ENCODE data around the gene STEAP1B. TPM values are rescaled to one million over a fixed set of nuclear protein-coding genes. Genes with fewer than 3 reads are reported as not detected.

The STEAP1B gene
- total RNA-seq, 1 experiment from 2014 or later, result 0.27 TPM

DNA sequence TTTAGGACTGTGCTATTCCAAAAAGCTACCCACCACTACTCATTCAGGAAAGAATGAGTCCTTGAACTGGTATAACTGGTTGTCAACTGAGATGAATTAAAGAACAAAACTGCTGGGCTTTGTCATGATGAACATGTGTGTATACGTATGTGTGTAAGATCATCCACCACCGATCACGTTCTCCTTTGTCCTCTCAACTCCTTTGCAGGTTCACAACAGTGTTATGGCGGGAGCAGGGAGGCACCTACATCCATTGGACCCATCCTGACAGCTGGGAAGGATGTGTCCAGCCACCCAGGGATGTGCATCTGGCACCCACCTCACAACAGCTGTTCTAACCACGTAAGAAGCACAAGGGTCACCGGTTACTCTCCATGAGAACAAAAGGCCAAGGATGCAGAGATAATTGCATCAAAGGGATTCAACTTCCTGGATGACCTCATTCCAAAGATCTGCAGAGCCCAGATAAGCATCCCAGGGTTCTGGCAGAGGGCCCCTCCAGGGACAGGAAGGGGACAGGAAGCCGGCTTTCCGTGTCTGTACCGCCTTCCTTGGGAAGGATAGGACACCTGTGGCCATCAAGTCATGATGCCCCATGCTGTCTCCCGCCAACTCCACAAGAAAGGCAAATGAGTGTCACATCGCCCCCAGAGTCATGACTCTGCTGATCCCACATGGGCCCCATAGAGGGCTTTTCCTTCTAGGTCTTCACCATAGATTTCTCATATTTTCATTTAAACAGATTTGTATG, 66.1 kb downstream of the STEAP1B start:
- no peak overlapping the region for H3K4me3 ChIP-seq (replicated peaks in 1 of 2; ENCODE audit: low read depth in 1 of 2, low read length in 2 of 2)
- TF ChIP-seq EZH2phosphoT487 (IDR thresholded peaks at IDR 0.05; ENCODE audit: borderline replicate concordance) (no peak), EGR1 (IDR thresholded peaks at IDR 0.05; ENCODE audit: low read depth) (no peak), TCF7L2 (IDR thresholded peaks at IDR 0.05; ENCODE audit: borderline replicate concordance, extremely low read depth, insufficient read depth, insufficient read length) (peak; percentile 63), ELF1 (IDR thresholded peaks at IDR 0.05; ENCODE audit: borderline replicate concordance, low read depth) (no peak), FOSL1 (IDR thresholded peaks at IDR 0.05; ENCODE audit: low read depth) (peak; percentile 32; the same call in 1 of the 2 replicates), SP1 (IDR thresholded peaks at IDR 0.05; ENCODE audit: low read depth) (0 out of 2 replicates have a peak, but pooled peaks have one; percentile 44), RAD21 (IDR thresholded peaks at IDR 0.05; ENCODE audit: low read depth) (no peak), CBX3 (IDR thresholded peaks at IDR 0.05; ENCODE audit: low read depth) (no peak), CEBPB (IDR thresholded peaks at IDR 0.05; ENCODE audit: low read depth) (no peak), POLR2A (IDR thresholded peaks at IDR 0.05; ENCODE audit: borderline replicate concordance, extremely low read depth, insufficient read depth, insufficient read length) (no peak), ZFX (IDR thresholded peaks at IDR 0.05) (no peak), ZNF274 (IDR thresholded peaks at IDR 0.05; ENCODE audit: low read depth, low read length) (no peak)
- TF ChIP-seq, protein P1, sequence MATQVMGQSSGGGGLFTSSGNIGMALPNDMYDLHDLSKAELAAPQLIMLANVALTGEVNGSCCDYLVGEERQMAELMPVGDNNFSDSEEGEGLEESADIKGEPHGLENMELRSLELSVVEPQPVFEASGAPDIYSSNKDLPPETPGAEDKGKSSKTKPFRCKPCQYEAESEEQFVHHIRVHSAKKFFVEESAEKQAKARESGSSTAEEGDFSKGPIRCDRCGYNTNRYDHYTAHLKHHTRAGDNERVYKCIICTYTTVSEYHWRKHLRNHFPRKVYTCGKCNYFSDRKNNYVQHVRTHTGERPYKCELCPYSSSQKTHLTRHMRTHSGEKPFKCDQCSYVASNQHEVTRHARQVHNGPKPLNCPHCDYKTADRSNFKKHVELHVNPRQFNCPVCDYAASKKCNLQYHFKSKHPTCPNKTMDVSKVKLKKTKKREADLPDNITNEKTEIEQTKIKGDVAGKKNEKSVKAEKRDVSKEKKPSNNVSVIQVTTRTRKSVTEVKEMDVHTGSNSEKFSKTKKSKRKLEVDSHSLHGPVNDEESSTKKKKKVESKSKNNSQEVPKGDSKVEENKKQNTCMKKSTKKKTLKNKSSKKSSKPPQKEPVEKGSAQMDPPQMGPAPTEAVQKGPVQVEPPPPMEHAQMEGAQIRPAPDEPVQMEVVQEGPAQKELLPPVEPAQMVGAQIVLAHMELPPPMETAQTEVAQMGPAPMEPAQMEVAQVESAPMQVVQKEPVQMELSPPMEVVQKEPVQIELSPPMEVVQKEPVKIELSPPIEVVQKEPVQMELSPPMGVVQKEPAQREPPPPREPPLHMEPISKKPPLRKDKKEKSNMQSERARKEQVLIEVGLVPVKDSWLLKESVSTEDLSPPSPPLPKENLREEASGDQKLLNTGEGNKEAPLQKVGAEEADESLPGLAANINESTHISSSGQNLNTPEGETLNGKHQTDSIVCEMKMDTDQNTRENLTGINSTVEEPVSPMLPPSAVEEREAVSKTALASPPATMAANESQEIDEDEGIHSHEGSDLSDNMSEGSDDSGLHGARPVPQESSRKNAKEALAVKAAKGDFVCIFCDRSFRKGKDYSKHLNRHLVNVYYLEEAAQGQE (IDR thresholded peaks at IDR 0.05; ENCODE audit: low read depth), result no peak
- TF ChIP-seq, protein P2, sequence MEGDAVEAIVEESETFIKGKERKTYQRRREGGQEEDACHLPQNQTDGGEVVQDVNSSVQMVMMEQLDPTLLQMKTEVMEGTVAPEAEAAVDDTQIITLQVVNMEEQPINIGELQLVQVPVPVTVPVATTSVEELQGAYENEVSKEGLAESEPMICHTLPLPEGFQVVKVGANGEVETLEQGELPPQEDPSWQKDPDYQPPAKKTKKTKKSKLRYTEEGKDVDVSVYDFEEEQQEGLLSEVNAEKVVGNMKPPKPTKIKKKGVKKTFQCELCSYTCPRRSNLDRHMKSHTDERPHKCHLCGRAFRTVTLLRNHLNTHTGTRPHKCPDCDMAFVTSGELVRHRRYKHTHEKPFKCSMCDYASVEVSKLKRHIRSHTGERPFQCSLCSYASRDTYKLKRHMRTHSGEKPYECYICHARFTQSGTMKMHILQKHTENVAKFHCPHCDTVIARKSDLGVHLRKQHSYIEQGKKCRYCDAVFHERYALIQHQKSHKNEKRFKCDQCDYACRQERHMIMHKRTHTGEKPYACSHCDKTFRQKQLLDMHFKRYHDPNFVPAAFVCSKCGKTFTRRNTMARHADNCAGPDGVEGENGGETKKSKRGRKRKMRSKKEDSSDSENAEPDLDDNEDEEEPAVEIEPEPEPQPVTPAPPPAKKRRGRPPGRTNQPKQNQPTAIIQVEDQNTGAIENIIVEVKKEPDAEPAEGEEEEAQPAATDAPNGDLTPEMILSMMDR (IDR thresholded peaks at IDR 0.05 in 2 of 3, conservative IDR thresholded peaks at IDR 0.05 in 1 of 3; ENCODE audit: borderline replicate concordance in 1 of 3, insufficient read depth in 1 of 3, low read depth in 2 of 3, low read length in 2 of 3), result no peak

More for the DNA sequence above, 66.1 kb downstream of the STEAP1B start:
- Histone ChIP-seq H3K4me1 (ENCODE audit: control insufficient read depth in 1 of 2, insufficient read depth in 2 of 2, low read length in 2 of 2) (peaks cover 8 to 20% of the 10 kb centered on the region in 2 experiments; a peak in 3 of 4 replicates), H3K79me2 (ENCODE audit: insufficient read depth, low read length) (no peaks in the 10 kb centered on the region), H3K27me3 (ENCODE audit: insufficient read depth, low read length) (no peaks in the 10 kb centered on the region), H3K9ac (ENCODE audit: low read length) (no peak overlapping the region), H2AFZ (ENCODE audit: low read depth, low read length, poor library complexity, severe bottlenecking) (no peak overlapping the region), H3K9me3 (ENCODE audit: control insufficient read depth in 1 of 2, insufficient read depth in 1 of 2, low read depth in 1 of 2, low read length in 2 of 2) (no peaks in the 10 kb centered on the region), H3K27ac (ENCODE audit: low read depth, low read length) (no peak overlapping the region), H3K36me3 (ENCODE audit: control insufficient read depth in 1 of 2, insufficient read depth in 2 of 2, low read length in 2 of 2) (no peaks in the 10 kb centered on the region), H3K9me2 (ENCODE audit: insufficient read depth) (no peaks in the 10 kb centered on the region), H4K20me1 (ENCODE audit: insufficient read depth) (no peaks in the 10 kb centered on the region), H3K4me2 (ENCODE audit: low read length) (peak overlapping the region; percentile 50)
- BruUV-seq (replicated peaks), result no TSS peak
- ChIA-PET RAD21 (ENCODE audit: low non-redundant PET in 1 of 2, low total read pairs in 2 of 2, uncharacterized antibody in 2 of 2, unreplicated experiment in 2 of 2) (no interaction called here), POLR2A (no interaction called here), CTCF (no interaction called here)
- ATAC-seq (peak; percentile 25; the same call in 1 of the 2 replicates), DNase-seq (ENCODE audit: low read depth, low spot score) (no peak)
- intact Hi-C loops (cut with micrococcal nuclease), result no loop called here

Measured in HCT116 (cell line).